Peyer's patch (tissue), 4 donors: Measurements from ENCODE around the gene DGKI.

ENCODE experiments used
- CTCF ChIP-seq, 6 experiments: fragments of 450-650 bp in 4 of 6; fragments of 200-600 bp in 2 of 6; sonication (generic) in 1 of 6; IDR thresholded peaks; one replicate each; pipeline ENCODE4 v1.5.1; 2017 to 2019; ENCODE audit warnings: antibody characterized with exemption in 6 of 6, mild to moderate bottlenecking in 3 of 6, moderate library complexity in 1 of 6
- POLR2A ChIP-seq, 2 donors: fragments of 450-650 bp; IDR thresholded peaks; one replicate each; pipeline ENCODE4 v1.5.1; 2017; ENCODE audit warnings: antibody characterized with exemption in 2 of 2, mild to moderate bottlenecking in 2 of 2, moderate library complexity in 2 of 2

GRCh38 chr7:137564677-137565076 lies 282.1 kb downstream of the DGKI start:
- no peak for TF ChIP-seq POLR2A (IDR thresholded peaks at IDR 0.05)
- no peak for TF ChIP-seq CTCF (IDR thresholded peaks at IDR 0.05)
